H9 (cell line): Measurements from ENCODE around the gene TNFAIP8L3. TPM values are rescaled to one million over a fixed set of nuclear protein-coding genes. Genes with fewer than 3 reads are reported as not detected.

Experiments
- DNase-seq: peaks from one replicate; pipeline ENCODE4 v3.0.0-alpha.2; 2017
- H2AFZ ChIP-seq: one replicate; pipeline ENCODE4 v1.6.1; 2013; ENCODE audit warnings: mild to moderate bottlenecking, low read length, control low read depth, moderate library complexity
- H2AK5ac ChIP-seq: 2 replicates; pipeline ENCODE4 v1.6.1; 2013; ENCODE audit warnings: low read length, control low read depth, mixed read lengths; ENCODE audit not compliant: insufficient read length
- H2BK120ac ChIP-seq: one replicate; pipeline ENCODE4 v1.6.1; 2013; ENCODE audit warnings: low read depth, mild to moderate bottlenecking, low read length, control low read depth, inconsistent platforms; ENCODE audit not compliant: poor library complexity, severe bottlenecking
- H2BK12ac ChIP-seq: 2 replicates; pipeline ENCODE4 v1.6.1; 2013; ENCODE audit warnings: low read length, control low read depth, mixed read lengths, low read depth; ENCODE audit not compliant: insufficient read length
- H2BK15ac ChIP-seq: 2 replicates; pipeline ENCODE4 v1.6.1; 2013; ENCODE audit warnings: low read depth, low read length, control low read depth
- H2BK20ac ChIP-seq: one replicate; pipeline ENCODE4 v1.6.1; 2013; ENCODE audit warnings: low read depth, mild to moderate bottlenecking, low read length, control low read depth, inconsistent platforms; ENCODE audit not compliant: poor library complexity, severe bottlenecking
- H2BK5ac ChIP-seq: 2 replicates; pipeline ENCODE4 v1.6.1; 2013; ENCODE audit warnings: low read length, control low read depth, mixed read lengths; ENCODE audit not compliant: insufficient read length
- H3K14ac ChIP-seq: 2 replicates; pipeline ENCODE4 v1.6.1; 2013; ENCODE audit warnings: low read length, control low read depth; ENCODE audit not compliant: insufficient read depth
- H3K18ac ChIP-seq: 2 replicates; pipeline ENCODE4 v1.6.1; 2013; ENCODE audit warnings: low read depth, mild to moderate bottlenecking, mixed read lengths, low read length, control low read depth; ENCODE audit not compliant: insufficient read length
- H3K23ac ChIP-seq: 2 replicates; pipeline ENCODE4 v1.6.1; 2013; ENCODE audit warnings: low read length, control low read depth, mixed read lengths, low read depth; ENCODE audit not compliant: insufficient read length
- H3K23me2 ChIP-seq: 2 replicates; pipeline ENCODE4 v1.6.1; 2013; ENCODE audit warnings: low read depth, mild to moderate bottlenecking, mixed read lengths, low read length, control low read depth; ENCODE audit not compliant: insufficient read length, poor library complexity, severe bottlenecking
- H3K27ac ChIP-seq: 2 replicates; pipeline ENCODE4 v1.5.1; 2013; ENCODE audit warnings: low read length, control low read depth, mixed read lengths, low read depth; ENCODE audit not compliant: insufficient read length
- H3K27me3 ChIP-seq: 2 replicates; pipeline ENCODE4 v1.6.1; 2013; ENCODE audit warnings: low read length, control low read depth, inconsistent platforms; ENCODE audit not compliant: insufficient read depth
- H3K4ac ChIP-seq: 2 replicates; pipeline ENCODE4 v1.6.1; 2013; ENCODE audit warnings: low read depth, mild to moderate bottlenecking, control low read depth, inconsistent platforms, low read length, moderate library complexity
- H3K4me1 ChIP-seq: 2 replicates; pipeline ENCODE4 v1.6.1; 2013; ENCODE audit warnings: low read length, control low read depth, inconsistent platforms; ENCODE audit not compliant: insufficient read depth
- H3K4me2 ChIP-seq: 2 replicates; pipeline ENCODE4 v1.6.1; 2013; ENCODE audit warnings: low read length, control low read depth, mixed read lengths; ENCODE audit not compliant: insufficient read length, insufficient read depth
- H3K56ac ChIP-seq: 2 replicates; pipeline ENCODE4 v1.6.1; 2013; ENCODE audit warnings: low read depth, mild to moderate bottlenecking, mixed read lengths, low read length, control low read depth; ENCODE audit not compliant: insufficient read length
- H3K79me1 ChIP-seq: 2 replicates; pipeline ENCODE4 v1.6.1; 2013; ENCODE audit warnings: low read depth, mild to moderate bottlenecking, moderate library complexity, low read length, control low read depth, inconsistent platforms; ENCODE audit not compliant: insufficient read depth, poor library complexity, severe bottlenecking
- H3K79me2 ChIP-seq: 2 replicates; pipeline ENCODE4 v1.6.1; 2013; ENCODE audit warnings: low read length, control low read depth, inconsistent platforms; ENCODE audit not compliant: insufficient read depth
- H3K9ac ChIP-seq: 2 replicates; pipeline ENCODE4 v1.6.1; 2013; ENCODE audit warnings: low read length, control low read depth, mixed read lengths; ENCODE audit not compliant: insufficient read length; ENCODE audit errors: extremely low read depth
- H3K9me3 ChIP-seq: one replicate; pipeline ENCODE4 v1.6.1; 2013; ENCODE audit warnings: low read depth, low read length, inconsistent platforms; ENCODE audit not compliant: control insufficient read depth
- H3T11ph ChIP-seq: one replicate; pipeline ENCODE4 v1.6.1; 2013; ENCODE audit warnings: mild to moderate bottlenecking, low read length, control low read depth, inconsistent platforms
- H4K20me1 ChIP-seq: one replicate; pipeline ENCODE4 v1.6.1; 2013; ENCODE audit not compliant: control insufficient read depth, insufficient read length, insufficient read depth
- H4K5ac ChIP-seq: 2 replicates; pipeline ENCODE4 v1.6.1; 2013; ENCODE audit warnings: low read depth, mild to moderate bottlenecking, mixed read lengths, low read length, control low read depth; ENCODE audit not compliant: insufficient read length
- H4K8ac ChIP-seq: replicated peaks from 2 replicates; pipeline ENCODE4 v1.6.1; 2013; ENCODE audit warnings: low read length, control low read depth, mixed read lengths, low read depth; ENCODE audit not compliant: insufficient read length
- H4K91ac ChIP-seq: 2 replicates; pipeline ENCODE4 v1.6.1; 2013; ENCODE audit warnings: low read depth, mild to moderate bottlenecking, moderate library complexity, mixed read lengths, low read length, control low read depth; ENCODE audit not compliant: insufficient read length
- H3K27ac Mint-ChIP-seq, 3 experiments: 2 replicates in 2 of 3; 3 replicates in 1 of 3; pipeline ENCODE4 v1.8.0; 2020 to 2021; ENCODE audit warnings: mixed read lengths in 3 of 3, mild to moderate bottlenecking in 1 of 3, moderate library complexity in 1 of 3
- H3K27me3 Mint-ChIP-seq: 2 replicates; pipeline ENCODE4 v1.8.0; 2021; ENCODE audit warnings: low read depth, mild to moderate bottlenecking, moderate library complexity, mixed read lengths
- H3K36me3 Mint-ChIP-seq, 3 experiments: 2 replicates in 2 of 3; 3 replicates in 1 of 3; pipeline ENCODE4 v1.8.0; 2020 to 2021; ENCODE audit warnings: low read depth in 3 of 3, mixed read lengths in 3 of 3; ENCODE audit not compliant: insufficient read depth in 1 of 3
- H3K4me1 Mint-ChIP-seq, 2 experiments: 2 replicates each; pipeline ENCODE4 v1.8.0; 2020; ENCODE audit warnings: mixed read lengths in 2 of 2
- H3K4me3 Mint-ChIP-seq, 2 experiments: 2 replicates in 1 of 2; 3 replicates in 1 of 2; pipeline ENCODE4 v1.8.0; 2020 to 2021; ENCODE audit warnings: mild to moderate bottlenecking in 2 of 2, mixed read lengths in 2 of 2, moderate library complexity in 1 of 2
- H3K9me3 Mint-ChIP-seq, 2 experiments: 2 replicates in 1 of 2; 3 replicates in 1 of 2; pipeline ENCODE4 v1.8.0; 2020; ENCODE audit warnings: mild to moderate bottlenecking in 2 of 2, mixed read lengths in 2 of 2, moderate library complexity in 1 of 2
- CTCF ChIP-seq: fragments of 200-600 bp; sonication (generic); conservative IDR thresholded peaks from 3 replicates; pipeline ENCODE4 v1.8.0; 2021; ENCODE audit warnings: antibody characterized with exemption, mild to moderate bottlenecking
- WGBS: extraction: QIAGEN DNeasy Blood & Tissue Kit; methylation state at CpG from one replicate; pipeline ENCODE4 v1.1.7; 2013; ENCODE audit warnings: missing lambda C conversion rate, low lambda C conversion rate, mixed read lengths; ENCODE audit not compliant: insufficient read length; ENCODE audit errors: extremely low coverage; 5-methylcytosine and 5-hydroxymethylcytosine counted together
- total RNA-seq: library from RNA; stranded (reverse); gene quantifications from 2 replicates; pipeline ENCODE4 v1.2.1, GENCODE V29; 2021

TNFAIP8L3 gene
- total RNA-seq, 1 experiment from 2014 or later: 0.22 TPM

GRCh38 chr15:51093488-51093838 is 1.2 kb downstream of the TNFAIP8L3 start:
- Histone ChIP-seq H3K4me2 (peak overlapping the region; percentile 88), H2BK5ac (no peak overlapping the region), H3K23me2 (peaks cover 19% of the 10 kb centered on the region), H3K14ac (no peak overlapping the region; the same call in 1 of the 2 replicates), H3K18ac (no peak overlapping the region), H2AFZ (no peak overlapping the region), H2AK5ac (no peak overlapping the region), H3K4ac (no peak overlapping the region), H3K9me3 (no peaks in the 10 kb centered on the region), H3K23ac (no peak overlapping the region), H4K8ac (no peak overlapping the region), H3K27ac (no peak overlapping the region), H3K9ac (no peak overlapping the region), H3K79me2 (no peaks in the 10 kb centered on the region), H2BK15ac (no peak overlapping the region), H4K91ac (no peak overlapping the region), H2BK20ac (no peak overlapping the region), H4K5ac (no peak overlapping the region), H2BK120ac (no peak overlapping the region), H3K79me1 (no peaks in the 10 kb centered on the region), H4K20me1 (no peaks in the 10 kb centered on the region), H3K4me1 (peaks cover 2% of the 10 kb centered on the region), H3T11ph (no peak overlapping the region), H2BK12ac (no peak overlapping the region), H3K56ac (no peak overlapping the region), H3K27me3 (peaks cover 30% of the 10 kb centered on the region; the same call in 1 of the 2 replicates)
- H3K9me3 Mint-ChIP-seq: no peaks in the 10 kb centered on the region
- H3K27me3 Mint-ChIP-seq: peaks cover 94% of the 10 kb centered on the region
- no CpG with 5 or more reads among the region's 21 CpGs for WGBS
- peak overlapping the region; percentile 69 to 85 for H3K4me3 Mint-ChIP-seq
- no peaks in the 10 kb centered on the region for H3K36me3 Mint-ChIP-seq
- peaks cover 4 to 11% of the 10 kb centered on the region in 2 experiments for H3K4me1 Mint-ChIP-seq
- no peak for TF ChIP-seq CTCF
- DNase-seq: no peak
- no peak overlapping the region for H3K27ac Mint-ChIP-seq
